ENCODE measurements around the gene EDRF1.

Gene EDRF1

DNA sequence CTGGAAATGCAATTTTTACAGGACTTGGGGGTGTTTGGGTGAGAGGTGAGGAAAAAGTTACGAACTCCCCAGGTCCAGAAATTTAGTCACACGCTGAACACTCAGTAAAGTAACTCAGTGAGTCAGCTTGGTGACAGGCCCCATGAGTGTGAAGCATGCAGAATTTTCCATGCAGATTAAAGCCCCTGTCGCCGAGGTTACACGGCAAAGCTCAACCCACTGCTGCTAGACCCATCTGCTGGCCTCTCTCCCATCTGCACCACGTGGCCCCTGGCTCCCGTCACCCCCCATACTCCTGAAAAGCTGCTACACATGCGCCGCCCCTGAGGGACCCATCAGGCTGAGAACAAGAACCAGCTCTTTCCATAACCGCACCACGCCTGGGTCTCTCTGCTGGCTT is 63.1 kb downstream of the EDRF1 start:
- no peaks in the 10 kb centered on the region for H3K9me2 ChIP-seq (replicated peaks; ENCODE audit: control insufficient read depth, low read length)
- H3K27me3 ChIP-seq (ENCODE audit: control insufficient read depth, low read length), result no peaks in the 10 kb centered on the region
- H3K9me3 ChIP-seq (ENCODE audit: control insufficient read depth, insufficient read depth, low read length), result no peaks in the 10 kb centered on the region
- H3K4me3 ChIP-seq (ENCODE audit: low read length), result no peak overlapping the region
- H3K79me2 ChIP-seq (ENCODE audit: control insufficient read depth, low read length), result no peaks in the 10 kb centered on the region
- H3K4me1 ChIP-seq (ENCODE audit: control insufficient read depth, low read length), result peaks cover 5% of the 10 kb centered on the region; the same call in 1 of the 2 replicates
- H4K20me1 ChIP-seq (ENCODE audit: control insufficient read depth, insufficient read depth, low read depth, low read length), result no peaks in the 10 kb centered on the region
- H3F3A ChIP-seq (ENCODE audit: control insufficient read depth, insufficient read depth), result no peaks in the 10 kb centered on the region
- no peak overlapping the region for H3K27ac ChIP-seq (ENCODE audit: low read depth, low read length)
- H3K36me3 ChIP-seq (ENCODE audit: control insufficient read depth, low read length), result no peaks in the 10 kb centered on the region
- H3K4me2 ChIP-seq (ENCODE audit: low read length), result no peak overlapping the region
- no peak for TF ChIP-seq CTCF (IDR thresholded peaks at IDR 0.05; ENCODE audit: low read depth, low read length, poor library complexity, severe bottlenecking)
- TF ChIP-seq EZH2phosphoT487 (IDR thresholded peaks at IDR 0.05; ENCODE audit: borderline replicate concordance, low read length), result no peak

DNA sequence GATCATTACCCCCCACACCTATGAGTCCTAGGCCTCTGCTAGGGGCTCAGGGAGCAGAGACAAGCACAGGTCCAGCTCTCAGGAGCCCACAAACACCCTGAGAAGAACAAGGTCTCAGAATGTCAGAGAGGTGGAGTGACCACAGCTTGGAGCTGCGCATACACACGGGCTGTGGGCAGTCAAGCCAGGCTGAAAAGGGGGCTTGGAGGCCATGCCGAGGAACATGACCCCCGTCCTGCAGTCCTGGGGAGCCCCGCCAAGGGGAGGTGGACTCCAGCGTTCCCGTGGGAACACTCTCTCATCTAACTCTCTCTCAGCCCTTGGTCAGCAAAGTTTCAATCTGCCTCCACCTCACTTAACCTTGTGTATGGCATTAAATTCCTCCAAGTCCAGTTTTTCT is 63.9 kb downstream of the EDRF1 start:
- TF ChIP-seq CTCF (IDR thresholded peaks at IDR 0.05; ENCODE audit: low read depth, low read length, poor library complexity, severe bottlenecking), result no peak
- TF ChIP-seq EZH2phosphoT487 (IDR thresholded peaks at IDR 0.05; ENCODE audit: borderline replicate concordance, low read length), result no peak

DNA sequence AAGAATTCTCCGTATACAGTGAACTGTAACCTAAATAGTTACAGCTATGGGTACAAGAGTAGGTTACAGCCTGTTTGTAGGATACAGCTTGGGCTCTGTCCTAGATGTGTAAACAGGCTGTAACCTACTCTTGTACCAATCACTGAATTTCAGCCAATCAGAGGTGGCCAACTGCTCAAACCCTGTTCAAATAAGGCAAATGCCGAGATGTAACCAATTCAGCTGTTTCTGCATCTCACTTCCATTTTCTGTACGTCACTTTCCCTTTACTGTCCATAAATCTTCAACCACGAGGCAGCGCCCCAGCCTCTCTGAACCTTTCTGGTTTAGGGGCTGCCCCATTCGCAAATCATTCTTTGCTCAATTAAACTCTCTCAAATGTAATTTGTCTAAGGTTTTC is 64.4 kb downstream of the EDRF1 start:
- 0 out of 2 replicates have a peak overlapping the region, but pooled peaks have one; percentile 18 for H3K4me2 ChIP-seq (ENCODE audit: low read length)
- H3K27ac ChIP-seq (ENCODE audit: low read depth, low read length), result no peak overlapping the region

More for the DNA sequence above, 63.9 kb downstream of the EDRF1 start:
- no peak overlapping the region for H3K4me2 ChIP-seq (ENCODE audit: low read length)
- no peaks in the 10 kb centered on the region for H3K9me2 ChIP-seq (replicated peaks; ENCODE audit: control insufficient read depth, low read length)
- no peak overlapping the region for H3K27ac ChIP-seq (ENCODE audit: low read depth, low read length)
- H3K27me3 ChIP-seq (ENCODE audit: control insufficient read depth, low read length), result no peaks in the 10 kb centered on the region
- peaks cover 9% of the 10 kb centered on the region for H3K4me1 ChIP-seq (ENCODE audit: control insufficient read depth, low read length)
- no peaks in the 10 kb centered on the region; the same call in 1 of the 2 replicates for H3K36me3 ChIP-seq (ENCODE audit: control insufficient read depth, low read length)
- H4K20me1 ChIP-seq (ENCODE audit: control insufficient read depth, insufficient read depth, low read depth, low read length), result no peaks in the 10 kb centered on the region
- no peaks in the 10 kb centered on the region for H3K79me2 ChIP-seq (ENCODE audit: control insufficient read depth, low read length)
- no peak overlapping the region for H3K4me3 ChIP-seq (ENCODE audit: low read length)
- no peaks in the 10 kb centered on the region for H3K9me3 ChIP-seq (ENCODE audit: control insufficient read depth, insufficient read depth, low read length)
- no peaks in the 10 kb centered on the region for H3F3A ChIP-seq (ENCODE audit: control insufficient read depth, insufficient read depth)

More for the DNA sequence above, 64.4 kb downstream of the EDRF1 start:
- H3K27me3 ChIP-seq (ENCODE audit: control insufficient read depth, low read length), result no peaks in the 10 kb centered on the region
- H3K9me2 ChIP-seq (replicated peaks; ENCODE audit: control insufficient read depth, low read length), result no peaks in the 10 kb centered on the region
- no peak overlapping the region for H3K4me3 ChIP-seq (ENCODE audit: low read length)
- H3K4me1 ChIP-seq (ENCODE audit: control insufficient read depth, low read length), result peaks cover 14% of the 10 kb centered on the region
- H3K9me3 ChIP-seq (ENCODE audit: control insufficient read depth, insufficient read depth, low read length), result no peaks in the 10 kb centered on the region
- H3K79me2 ChIP-seq (ENCODE audit: control insufficient read depth, low read length), result no peaks in the 10 kb centered on the region
- TF ChIP-seq CTCF (IDR thresholded peaks at IDR 0.05; ENCODE audit: low read depth, low read length, poor library complexity, severe bottlenecking) (no peak), EZH2phosphoT487 (IDR thresholded peaks at IDR 0.05; ENCODE audit: borderline replicate concordance, low read length) (no peak)
- H3K36me3 ChIP-seq (ENCODE audit: control insufficient read depth, low read length), result peaks cover 5% of the 10 kb centered on the region; the same call in 1 of the 2 replicates
- H3F3A ChIP-seq (ENCODE audit: control insufficient read depth, insufficient read depth), result no peaks in the 10 kb centered on the region
- H4K20me1 ChIP-seq (ENCODE audit: control insufficient read depth, insufficient read depth, low read depth, low read length), result no peaks in the 10 kb centered on the region

Measured in DOHH2 (cell line).